GM21786 (cell line): ENCODE measurements around the gene ATXN1.
A peak's percentile ranks its signal among the peaks of the same experiment; 100 is the strongest.

Source experiments
- ATAC-seq: cut with Tn5 transposase; IDR thresholded peaks from one replicate; pipeline ENCODE4 v1.9.1; 2021; ENCODE audit not compliant: unreplicated experiment

ATXN1 gene

GRCh38 chr6:16326971-16327776 lies 434.1 kb downstream of the ATXN1 start:
- ATAC-seq: no peak

- no peak for ATAC-seq
Observed at GRCh38 chr6:16326531-16326930, 434.7 kb downstream of the ATXN1 start.

GRCh38 chr6:16324606-16325225 lies 436.5 kb downstream of the ATXN1 start:
- no peak for ATAC-seq

GRCh38 chr6:16324184-16324583 lies 437.1 kb downstream of the ATXN1 start:
- no peak for ATAC-seq

GRCh38 chr6:16322666-16323312 lies 438.5 kb downstream of the ATXN1 start:
- peak; percentile 81 for ATAC-seq

- no peak for ATAC-seq
Observed at GRCh38 chr6:16321826-16322225, 439.4 kb downstream of the ATXN1 start.

- no peak for ATAC-seq
Observed at GRCh38 chr6:16321341-16321710, 439.9 kb downstream of the ATXN1 start.

- no peak for ATAC-seq
Observed at GRCh38 chr6:16320533-16321340, 440.5 kb downstream of the ATXN1 start.

GRCh38 chr6:16319813-16320532 lies 441.3 kb downstream of the ATXN1 start:
- ATAC-seq: peak; percentile 61

- ATAC-seq: no peak
Observed at GRCh38 chr6:16318953-16319720, 442.1 kb downstream of the ATXN1 start.

- ATAC-seq: no peak
Observed at GRCh38 chr6:16318538-16318937, 442.7 kb downstream of the ATXN1 start.

GRCh38 chr6:16316741-16317251 lies 444.5 kb downstream of the ATXN1 start:
- ATAC-seq: no peak

GRCh38 chr6:16314296-16314695 lies 447.0 kb downstream of the ATXN1 start:
- no peak for ATAC-seq

GRCh38 chr6:16313732-16314131 lies 447.5 kb downstream of the ATXN1 start:
- no peak for ATAC-seq

- ATAC-seq: no peak
Observed at GRCh38 chr6:16311763-16312162, 449.5 kb downstream of the ATXN1 start.

- ATAC-seq: no peak
Observed at GRCh38 chr6:16306334-16306733, 454.9 kb downstream of the ATXN1 start.

- peak; percentile 15 for ATAC-seq
Observed at GRCh38 chr6:16305788-16306187, 455.5 kb downstream of the ATXN1 start.

GRCh38 chr6:16305246-16305725 lies 456.0 kb downstream of the ATXN1 start:
- ATAC-seq: peak; percentile 80

- no peak for ATAC-seq
Observed at GRCh38 chr6:16302721-16303552, 458.3 kb downstream of the ATXN1 start.
